HepG2 (cell line): ENCODE measurements around the gene YPEL3. TPM values are rescaled to one million over a fixed set of nuclear protein-coding genes. Genes with fewer than 3 reads are reported as not detected.
A peak's percentile ranks its signal among the peaks of the same experiment; 100 is the strongest.

ENCODE experiments used
- DNMT1 ChIP-seq: sonication (generic); formaldehyde crosslinking; IDR thresholded peaks from 2 replicates; pipeline ENCODE4 v1.5.1; 2020; ENCODE audit warnings: mild to moderate bottlenecking, missing genetic modification reagents
- GRHL1 ChIP-seq: sonication (generic); formaldehyde crosslinking; conservative IDR thresholded peaks from 2 replicates; pipeline ENCODE4 v1.8.0; 2022; ENCODE audit warnings: missing genetic modification reagents
- GTF3A ChIP-seq: sonication (generic); formaldehyde crosslinking; conservative IDR thresholded peaks from 2 replicates; pipeline ENCODE4 v1.4.0; 2020; ENCODE audit warnings: mild to moderate bottlenecking, missing genetic modification reagents
- KLF13 ChIP-seq: sonication (generic); formaldehyde crosslinking; IDR thresholded peaks from 2 replicates; pipeline ENCODE4 v1.4.0; 2020; ENCODE audit warnings: mild to moderate bottlenecking, missing genetic modification reagents
- MATR3 ChIP-seq: sonication (generic); formaldehyde crosslinking; IDR thresholded peaks from 2 replicates; pipeline ENCODE4 v1.4.0; 2020; ENCODE audit warnings: missing genetic modification reagents
- MXD4 ChIP-seq: IDR thresholded peaks from 2 replicates; pipeline ENCODE4 v1.6.1; 2016; ENCODE audit warnings: mild to moderate bottlenecking, missing biosample characterization, missing genetic modification reagents
- MXI1 ChIP-seq: IDR thresholded peaks from 3 replicates; pipeline ENCODE4 v1.6.1; 2012; ENCODE audit warnings: low read depth, low read length, inconsistent platforms, borderline replicate concordance
- RCOR2 ChIP-seq: IDR thresholded peaks from 2 replicates; pipeline ENCODE4 v1.6.1; 2016; ENCODE audit warnings: missing biosample characterization, missing genetic modification reagents
- RFX3 ChIP-seq: IDR thresholded peaks from 2 replicates; pipeline ENCODE4 v1.6.1; 2016; ENCODE audit warnings: missing biosample characterization, missing genetic modification reagents
- SNAI1 ChIP-seq: sonication (generic); formaldehyde crosslinking; IDR thresholded peaks from 2 replicates; pipeline ENCODE4 v1.5.0; 2020; ENCODE audit warnings: mild to moderate bottlenecking, missing genetic modification reagents, borderline replicate concordance
- ZNF646 ChIP-seq: sonication (generic); formaldehyde crosslinking; IDR thresholded peaks from 2 replicates; pipeline ENCODE4 v1.9.0; 2021; ENCODE audit warnings: mild to moderate bottlenecking, missing genetic modification reagents
- ZNF746 ChIP-seq: sonication (generic); formaldehyde crosslinking; IDR thresholded peaks from 2 replicates; pipeline ENCODE4 v1.8.0; 2022; ENCODE audit warnings: mild to moderate bottlenecking, missing genetic modification reagents
- ZNF850 ChIP-seq: sonication (generic); formaldehyde crosslinking; conservative IDR thresholded peaks from 2 replicates; pipeline ENCODE4 v1.9.0; 2021; ENCODE audit warnings: mild to moderate bottlenecking, missing genetic modification reagents
- polyA plus RNA-seq, 8 experiments: library from polyadenylated mRNA; depleted of rRNA in 3 of 8; stranded (reverse) in 7 of 8; unstranded in 1 of 8; fragments of >200 nt; fragmentation: Illumina TruSeq in 4 of 8; extraction: Trizol in 4 of 8; gene quantifications; 2 replicates each; pipeline versions ENCODE4 v1.2.1 to v1.2.3, GENCODE V29; 2011 to 2016; ENCODE audit warnings: low read depth in 4 of 8, missing spikeins in 1 of 8, mixed read lengths in 1 of 8; ENCODE audit not compliant: insufficient read depth in 1 of 8
- total RNA-seq, 5 experiments: library from RNA; depleted of rRNA; stranded (reverse); fragments of >200 nt; fragmentation: Illumina TruSeq; extraction: Trizol; gene quantifications; 2 replicates each; pipeline ENCODE4 v1.2.3, GENCODE V29; 2016; ENCODE audit warnings: low read depth in 1 of 5
- TF ChIP-seq, protein P1 (sequence below): sonication (generic); formaldehyde crosslinking; IDR thresholded peaks from 2 replicates; pipeline ENCODE4 v1.4.0; 2020; ENCODE audit warnings: missing genetic modification reagents, mild to moderate bottlenecking, borderline replicate concordance

The YPEL3 gene
- total and polyA plus RNA-seq, 2 of the 13 experiments (the other 11 are each of a cell fraction or from before 2014, with no cell fraction given), result 5.4 to 47.0 TPM

- TF ChIP-seq, protein P1, sequence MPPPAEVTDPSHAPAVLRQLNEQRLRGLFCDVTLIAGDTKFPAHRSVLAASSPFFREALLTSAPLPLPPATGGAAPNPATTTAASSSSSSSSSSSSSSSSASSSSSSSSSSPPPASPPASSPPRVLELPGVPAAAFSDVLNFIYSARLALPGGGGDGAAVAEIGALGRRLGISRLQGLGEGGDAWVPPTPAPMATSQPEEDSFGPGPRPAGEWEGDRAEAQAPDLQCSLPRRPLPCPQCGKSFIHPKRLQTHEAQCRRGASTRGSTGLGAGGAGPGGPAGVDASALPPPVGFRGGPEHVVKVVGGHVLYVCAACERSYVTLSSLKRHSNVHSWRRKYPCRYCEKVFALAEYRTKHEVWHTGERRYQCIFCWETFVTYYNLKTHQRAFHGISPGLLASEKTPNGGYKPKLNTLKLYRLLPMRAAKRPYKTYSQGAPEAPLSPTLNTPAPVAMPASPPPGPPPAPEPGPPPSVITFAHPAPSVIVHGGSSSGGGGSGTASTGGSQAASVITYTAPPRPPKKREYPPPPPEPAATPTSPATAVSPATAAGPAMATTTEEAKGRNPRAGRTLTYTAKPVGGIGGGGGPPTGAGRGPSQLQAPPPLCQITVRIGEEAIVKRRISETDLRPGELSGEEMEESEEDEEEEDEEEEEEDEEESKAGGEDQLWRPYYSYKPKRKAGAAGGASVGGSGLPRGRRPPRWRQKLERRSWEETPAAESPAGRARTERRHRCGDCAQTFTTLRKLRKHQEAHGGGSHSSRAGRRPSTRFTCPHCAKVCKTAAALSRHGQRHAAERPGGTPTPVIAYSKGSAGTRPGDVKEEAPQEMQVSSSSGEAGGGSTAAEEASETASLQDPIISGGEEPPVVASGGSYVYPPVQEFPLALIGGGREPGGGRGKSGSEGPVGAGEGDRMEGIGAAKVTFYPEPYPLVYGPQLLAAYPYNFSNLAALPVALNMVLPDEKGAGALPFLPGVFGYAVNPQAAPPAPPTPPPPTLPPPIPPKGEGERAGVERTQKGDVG (CRISPR knock-in tag), result 0 out of 2 replicates have a peak, but pooled peaks have one; percentile 92
- TF ChIP-seq DNMT1 (peak; percentile 98), GRHL1 (no peak; the same call in 1 of the 2 replicates), MXI1 (peak; percentile 80; the same call in 2 of the 3 replicates), MXD4 (CRISPR knock-in tag) (peak; percentile 91), ZNF850 (no peak), ZNF746 (CRISPR knock-in tag) (peak; percentile 98), KLF13 (CRISPR knock-in tag) (peak; percentile 95), RCOR2 (CRISPR knock-in tag) (0 out of 2 replicates have a peak, but pooled peaks have one; percentile 66), ZNF646 (CRISPR knock-in tag) (peak; percentile 47; the same call in 1 of the 2 replicates), GTF3A (CRISPR knock-in tag) (peak; percentile 76; the same call in 1 of the 2 replicates), RFX3 (CRISPR knock-in tag) (peak; percentile 51), MATR3 (CRISPR knock-in tag) (0 out of 2 replicates have a peak, but pooled peaks have one; percentile 41), SNAI1 (peak; percentile 95)
Observed at GRCh38 chr16:30065102-30065942, 30.7 kb downstream of the YPEL3 start, which contains the start of gene ALDOA (continued).
